Activated CD4-positive, CD25-positive, alpha-beta regulatory T cell (primary cell): ENCODE data around the gene PPM1E.
"Not testable (repeated sequence)": the region's sequence is repeated elsewhere in the genome, so short reads cannot be mapped to it uniquely, and the experiment has no call there.

Source experiments
- DNase-seq, 4 experiments: peaks; one replicate each; lab custom pipeline; 2025; lab: John Stamatoyannopoulos, UW

PPM1E gene

GRCh38 chr17:58947824-58948223 is 192.2 kb downstream of the PPM1E start:
- DNase-seq: no peak

DNA sequence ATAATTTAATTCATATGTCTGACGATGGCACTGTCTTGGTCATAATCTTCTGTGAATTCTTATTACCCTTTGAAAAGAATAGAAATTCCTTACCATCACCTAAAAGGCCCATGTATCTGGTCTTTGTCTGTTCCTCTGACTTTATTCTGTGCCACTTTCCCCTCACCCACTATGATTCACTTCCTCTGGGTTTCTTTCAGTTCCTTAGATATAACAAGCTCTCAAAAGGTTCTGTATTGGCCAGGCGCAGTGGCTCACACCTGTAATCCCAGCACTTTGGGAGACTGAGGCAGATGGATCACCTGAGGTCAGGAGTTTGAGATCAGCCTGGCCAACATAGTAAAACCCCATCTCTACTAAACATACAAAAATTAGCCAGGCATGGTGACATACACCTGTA is 198.7 kb downstream of the PPM1E start:
- not testable (repeated sequence) for DNase-seq

- DNase-seq: no peak
These were observed 201.5 kb downstream of the PPM1E start for GRCh38 chr17:58956997-58957724.

DNA sequence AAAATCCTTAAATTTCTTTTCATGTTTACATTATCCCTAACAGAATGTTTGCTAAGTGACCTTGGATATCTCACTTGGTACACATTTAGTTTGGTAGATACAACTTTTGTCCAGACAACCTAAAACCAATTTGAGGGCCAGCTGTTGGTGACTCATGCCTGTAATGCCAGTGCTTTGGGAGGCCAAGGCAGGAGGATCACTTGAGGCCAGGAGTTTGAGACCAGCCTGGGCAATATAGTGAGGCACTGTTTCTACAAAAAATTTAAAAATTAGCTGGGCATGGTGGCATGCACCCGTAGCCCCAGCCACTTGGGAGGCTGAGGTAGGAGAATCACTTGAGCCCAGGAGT is 202.0 kb downstream of the PPM1E start:
- DNase-seq: not testable (repeated sequence)

- DNase-seq: no peak
These were observed 204.4 kb downstream of the PPM1E start for GRCh38 chr17:58960068-58960467.

GRCh38 chr17:58965221-58965620 is 209.6 kb downstream of the PPM1E start:
- no peak for DNase-seq

DNA sequence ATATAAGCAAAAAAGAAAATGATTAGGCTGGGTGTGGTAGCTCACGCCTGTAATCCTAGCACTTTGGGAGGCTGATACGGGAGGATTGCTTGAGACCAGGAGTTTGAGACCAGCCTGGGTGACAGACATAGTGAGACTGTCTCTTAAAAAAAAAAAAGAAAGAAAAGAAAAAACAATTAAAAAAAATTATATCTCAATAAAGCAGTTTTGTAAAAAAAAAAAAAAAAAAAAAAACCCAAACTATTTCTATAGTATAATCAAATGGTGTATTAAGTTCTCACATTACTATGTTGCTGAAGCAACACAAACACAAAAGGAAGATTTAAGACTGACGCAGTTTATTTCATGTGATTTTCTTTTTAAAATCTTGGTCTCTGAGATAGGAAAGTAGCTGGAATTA is 210.6 kb downstream of the PPM1E start:
- no peak for DNase-seq

DNA sequence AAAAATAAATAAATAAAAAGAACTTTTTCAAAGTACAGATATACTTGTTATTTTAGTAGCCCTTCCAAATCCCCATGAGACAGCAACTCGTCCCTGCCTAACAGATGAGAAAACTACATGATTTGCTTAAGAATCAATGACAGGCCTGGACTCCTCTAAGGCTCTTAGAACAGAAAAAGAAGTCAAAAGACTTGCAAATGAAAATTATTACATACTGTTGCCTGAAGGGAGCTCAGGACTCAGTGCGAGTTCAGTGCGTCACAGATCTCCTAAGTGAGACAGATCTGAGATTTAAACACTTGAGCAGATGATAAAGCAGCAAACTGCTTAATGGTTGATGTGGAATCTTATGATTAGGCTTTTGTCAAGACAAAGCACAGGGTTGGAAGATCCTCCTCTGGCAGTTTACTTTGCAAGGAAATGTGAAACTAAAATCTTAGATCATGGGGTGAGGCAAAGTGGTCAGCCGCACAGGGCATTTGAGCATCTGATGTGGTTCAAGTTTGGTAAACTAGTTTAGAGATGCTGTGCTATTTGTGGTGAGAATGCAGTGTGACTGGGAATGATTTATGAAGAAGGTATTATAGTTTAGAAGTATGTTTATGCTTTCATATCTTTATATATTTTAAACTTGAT is 212.9 kb downstream of the PPM1E start:
- DNase-seq: no peak

DNA sequence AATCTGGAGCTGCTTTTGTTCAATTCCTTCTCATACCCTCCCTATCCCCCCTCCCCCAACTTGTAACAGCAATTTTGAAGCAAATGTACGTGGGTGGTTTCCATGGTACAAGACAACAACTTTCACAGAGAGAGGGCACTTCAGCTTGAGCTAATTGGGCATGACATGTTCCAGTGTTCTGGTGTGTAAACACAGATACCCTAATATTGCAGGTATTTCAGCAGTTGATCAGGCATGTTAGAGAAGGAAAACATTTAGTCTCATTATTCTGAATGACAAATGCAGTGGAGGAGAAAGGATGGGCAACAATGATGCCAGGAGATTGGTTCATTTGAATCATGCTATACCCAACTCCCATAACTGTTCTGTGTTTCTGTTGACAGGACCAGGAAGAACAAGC is 213.5 kb downstream of the PPM1E start:
- DNase-seq: no peak

DNA sequence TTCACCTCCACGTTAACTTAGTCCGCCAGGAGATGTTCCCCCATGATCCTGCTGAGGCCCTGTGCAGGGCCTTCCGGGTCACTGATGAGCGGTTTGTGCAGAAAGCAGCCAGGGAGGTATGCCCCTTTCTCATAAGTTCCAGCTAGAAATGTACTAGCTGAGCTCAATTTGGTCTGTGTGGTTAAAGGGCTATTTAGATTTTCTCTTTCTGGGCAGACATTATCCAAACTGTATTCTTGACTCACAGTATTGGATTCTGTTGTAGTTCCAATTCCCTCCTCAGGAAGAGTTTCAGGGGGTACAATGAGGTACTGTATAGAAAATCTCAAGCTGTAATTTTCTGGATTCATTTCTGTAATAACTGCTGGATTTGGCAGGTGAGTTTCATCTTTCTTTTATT is 214.0 kb downstream of the PPM1E start:
- no peak for DNase-seq

- no peak for DNase-seq
These were observed 215.2 kb downstream of the PPM1E start for GRCh38 chr17:58970609-58971450.

GRCh38 chr17:58974354-58974753 is 218.7 kb downstream of the PPM1E start:
- no peak for DNase-seq

- no peak for DNase-seq
These were observed 220.9 kb downstream of the PPM1E start for GRCh38 chr17:58976541-58976940.

GRCh38 chr17:58980706-58981481 is 225.2 kb downstream of the PPM1E start:
- no peak for DNase-seq

- no peak for DNase-seq
These were observed 227.0 kb downstream of the PPM1E start for GRCh38 chr17:58982626-58983025.

GRCh38 chr17:58985367-58985766 is 229.7 kb downstream of the PPM1E start:
- DNase-seq: no peak

- no peak for DNase-seq
These were observed 230.3 kb downstream of the PPM1E start for GRCh38 chr17:58985971-58986370.

DNA sequence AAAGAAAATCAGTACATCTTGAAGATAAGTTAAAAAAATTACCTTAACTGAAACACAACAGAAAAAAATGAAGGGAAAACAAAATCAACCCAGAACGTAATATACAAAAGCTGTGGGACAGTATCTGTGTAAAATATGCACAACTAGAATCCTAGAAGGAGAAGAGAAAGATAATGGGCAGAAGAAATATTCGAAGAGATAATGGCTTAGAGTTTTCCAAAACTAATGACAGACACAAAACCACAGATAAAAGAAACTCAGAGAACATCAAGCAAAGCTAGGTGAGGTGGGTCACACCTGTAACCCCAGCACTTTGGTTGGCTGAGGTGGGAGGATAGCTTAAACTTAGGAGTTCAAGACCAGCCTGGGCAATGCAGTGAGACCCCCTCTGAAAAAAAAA is 234.0 kb downstream of the PPM1E start:
- no peak for DNase-seq

DNA sequence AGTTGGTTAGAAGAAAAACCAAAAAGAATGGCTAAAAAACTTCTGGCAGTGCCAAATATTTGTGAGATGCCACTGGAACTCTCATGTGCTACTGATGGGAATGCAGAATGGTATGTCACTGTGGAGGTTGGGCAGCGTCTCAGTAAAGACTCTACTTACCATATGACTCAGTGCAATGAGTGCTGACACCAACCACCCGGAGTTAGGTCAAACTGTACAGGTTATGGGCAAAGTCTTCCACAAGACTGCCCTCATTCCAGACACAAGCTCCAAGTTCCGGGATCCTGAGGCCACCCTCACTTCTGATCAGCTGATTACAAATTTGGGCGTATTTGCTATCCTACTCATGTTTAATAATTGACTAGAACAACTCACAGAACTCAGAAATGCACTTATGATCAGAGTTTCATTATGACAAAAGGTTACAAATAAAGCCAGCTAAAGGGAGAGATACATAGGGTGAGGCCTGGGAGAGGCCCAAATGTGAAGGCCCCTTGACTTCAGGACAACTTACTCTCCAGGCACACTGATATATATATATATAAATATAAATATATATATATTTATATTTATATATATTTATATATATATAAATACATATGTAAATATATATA is 236.2 kb downstream of the PPM1E start:
- DNase-seq: no peak

GRCh38 chr17:58993311-58993710 is 237.7 kb downstream of the PPM1E start:
- DNase-seq: no peak

DNA sequence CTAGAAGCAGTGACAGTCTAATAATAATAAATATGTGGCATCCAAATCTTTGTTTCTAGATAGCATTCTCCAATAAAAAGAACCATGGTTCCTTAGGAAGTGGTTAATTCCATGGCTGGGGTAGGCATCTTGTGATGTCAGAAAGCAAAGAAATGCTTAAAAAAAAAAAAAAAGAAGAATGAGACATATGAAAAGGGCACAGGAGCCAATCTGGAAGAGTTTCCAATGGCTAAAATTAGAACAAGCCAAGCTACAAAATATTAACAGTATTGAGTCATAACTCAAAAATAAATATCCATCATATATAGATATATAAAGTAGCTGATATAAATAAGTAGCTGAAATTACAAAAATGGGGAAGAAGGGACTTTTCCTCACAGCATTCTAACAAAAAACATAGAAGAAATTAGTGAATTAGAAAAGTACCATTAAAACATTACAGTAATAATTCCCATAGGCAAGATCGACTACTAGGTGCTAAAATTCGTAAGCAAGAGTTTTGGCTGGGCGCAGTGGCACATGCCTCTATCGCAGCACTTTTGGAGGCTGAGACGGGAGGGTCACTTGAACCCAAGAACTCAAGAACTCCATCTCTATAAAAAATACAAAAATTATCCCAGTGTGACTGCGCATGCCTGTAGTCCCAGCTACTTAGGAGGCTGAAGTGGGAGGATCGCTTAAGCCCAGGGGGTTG is 239.7 kb downstream of the PPM1E start:
- no peak for DNase-seq
